Small intestine (tissue), 7 donors: ENCODE measurements around the gene CMIP. TPM values are rescaled to one million over a fixed set of nuclear protein-coding genes. Genes with fewer than 3 reads are reported as not detected.

Experiments
- DNase-seq, 2 donors: peaks; one replicate each; pipeline versions ENCODE4 v3.0.0 to v3.0.0-alpha.2; 2013
- FAIRE-seq: peaks from 2 replicates; lab custom pipeline; 2012; peaks lifted over from hg19 to GRCh38; lab: Jason Lieb, UNC
- H3K27ac ChIP-seq, 3 donors: one replicate each; pipeline ENCODE4 v1.5.1; 2013; ENCODE audit warnings: low read length in 2 of 3, mild to moderate bottlenecking in 2 of 3, control low read depth in 1 of 3, inconsistent platforms in 1 of 3, low read depth in 1 of 3, moderate library complexity in 1 of 3
- H3K27me3 ChIP-seq, 3 donors: one replicate each; pipeline ENCODE4 v1.6.1; 2013; ENCODE audit warnings: low read length in 3 of 3, inconsistent platforms in 1 of 3; ENCODE audit not compliant: control insufficient read depth in 3 of 3, insufficient read depth in 3 of 3
- H3K36me3 ChIP-seq, 3 donors: one replicate each; pipeline ENCODE4 v1.6.1; 2013; ENCODE audit warnings: low read length in 3 of 3, inconsistent platforms in 1 of 3, low read depth in 1 of 3, mild to moderate bottlenecking in 1 of 3, moderate library complexity in 1 of 3; ENCODE audit not compliant: control insufficient read depth in 3 of 3, insufficient read depth in 2 of 3
- H3K4me1 ChIP-seq, 3 donors: one replicate each; pipeline ENCODE4 v1.6.1; 2013; ENCODE audit warnings: low read length in 2 of 3, inconsistent platforms in 1 of 3, low read depth in 1 of 3, mild to moderate bottlenecking in 1 of 3, moderate library complexity in 1 of 3; ENCODE audit not compliant: control insufficient read depth in 3 of 3, insufficient read depth in 2 of 3
- H3K4me3 ChIP-seq, 3 donors: one replicate each; pipeline ENCODE4 v1.5.1; 2013; ENCODE audit warnings: low read length in 3 of 3, control low read depth in 1 of 3, inconsistent platforms in 1 of 3, low read depth in 1 of 3, mild to moderate bottlenecking in 1 of 3, moderate library complexity in 1 of 3
- H3K9me3 ChIP-seq, 2 donors: one replicate each; pipeline ENCODE4 v1.6.1; 2013; ENCODE audit warnings: low read depth in 1 of 2, low read length in 1 of 2; ENCODE audit not compliant: control insufficient read depth in 2 of 2, insufficient read depth in 1 of 2
- WGBS, 3 donors: extraction: QIAGEN DNeasy Blood & Tissue Kit; methylation state at CpG; one replicate each; pipeline ENCODE4 v1.1.7; 2013; 5-methylcytosine and 5-hydroxymethylcytosine counted together
- polyA plus RNA-seq, 4 donors: library from polyadenylated mRNA; stranded (reverse) in 3 of 4; unstranded in 1 of 4; fragments of 200-250 nt in 3 of 4; fragments of 120-200 nt in 1 of 4; gene quantifications; one replicate each; pipeline versions ENCODE4 v1.2.1 to v1.2.3, GENCODE V29; 2013
- donor health status: healthy with polysubstance abuse.
- donor health status: control.
- donor health status: control.
- donor health status: Bipolar disorder and iron deficiency.
- donor health status: healthy.

The CMIP gene
- polyA plus RNA-seq, 4 donors, result 43.8 to 74.7 (median 55.7) TPM

DNA sequence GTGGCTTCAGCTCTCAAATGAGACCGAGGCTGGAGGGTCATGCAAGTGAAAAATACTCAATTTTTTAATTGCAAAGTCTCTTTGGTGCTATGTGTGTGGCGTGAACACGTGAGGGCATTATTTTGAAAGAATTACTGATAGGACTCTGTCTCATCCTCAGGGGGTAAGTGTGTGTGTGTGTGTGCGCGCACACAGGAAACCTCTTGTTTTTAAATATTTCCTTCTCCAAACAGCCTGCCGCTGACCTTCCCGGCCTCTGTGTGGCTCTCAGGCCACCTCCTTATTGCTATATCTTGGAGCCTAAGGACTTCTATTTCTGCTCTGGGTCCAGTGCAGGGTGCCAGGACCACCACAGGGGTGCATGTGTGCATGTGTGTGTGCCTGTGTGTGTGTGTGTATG is 99.7 kb downstream of the CMIP start:
- Histone ChIP-seq H3K4me1 (peaks cover 14 to 61% (median 16%) of the 10 kb centered on the region in 3 donors), H3K27ac (peak overlapping the region in 1 of 3 donors; percentile 28)
- WGBS, 3 donors, result 58 to 80% (median 75%) methylated on average over 7 of the region's 7 CpGs

GRCh38 chr16:81544700-81545271 is 100.2 kb downstream of the CMIP start:
- Histone ChIP-seq H3K27me3 (no peaks in the 10 kb centered on the region), H3K4me1 (peaks cover 16 to 66% (median 20%) of the 10 kb centered on the region in 3 donors), H3K9me3 (peaks cover 0 to 4% of the 10 kb centered on the region in 2 donors), H3K36me3 (peaks cover 0 to 53% (median 0%) of the 10 kb centered on the region in 3 donors), H3K27ac (peak overlapping the region in 1 of 3 donors; percentile 28), H3K4me3 (no peak overlapping the region)
- WGBS, 3 donors, result 47 to 57% (median 49%) methylated on average over 9 of the region's 9 CpGs
- no peak for DNase-seq
- FAIRE-seq, result no peak

More for the DNA sequence above, 99.7 kb downstream of the CMIP start:
- DNase-seq, result no peak
- Histone ChIP-seq H3K9me3 (no peaks in the 10 kb centered on the region), H3K27me3 (no peaks in the 10 kb centered on the region), H3K4me3 (no peak overlapping the region), H3K36me3 (peaks cover 0 to 55% (median 0%) of the 10 kb centered on the region in 3 donors)
- no peak for FAIRE-seq

GRCh38 chr16:81545470-81546250 is 101.1 kb downstream of the CMIP start:
- 89 to 91% (median 91%) methylated on average over 25 of the region's 25 CpGs for WGBS, 3 donors
- Histone ChIP-seq H3K36me3 (peaks cover 0 to 55% (median 0%) of the 10 kb centered on the region in 3 donors), H3K4me1 (peaks cover 21 to 75% (median 25%) of the 10 kb centered on the region in 3 donors), H3K27me3 (no peaks in the 10 kb centered on the region), H3K9me3 (peaks cover 0 to 7% of the 10 kb centered on the region in 2 donors), H3K27ac (no peak overlapping the region), H3K4me3 (no peak overlapping the region)
- DNase-seq (no peak), FAIRE-seq (no peak)

DNA sequence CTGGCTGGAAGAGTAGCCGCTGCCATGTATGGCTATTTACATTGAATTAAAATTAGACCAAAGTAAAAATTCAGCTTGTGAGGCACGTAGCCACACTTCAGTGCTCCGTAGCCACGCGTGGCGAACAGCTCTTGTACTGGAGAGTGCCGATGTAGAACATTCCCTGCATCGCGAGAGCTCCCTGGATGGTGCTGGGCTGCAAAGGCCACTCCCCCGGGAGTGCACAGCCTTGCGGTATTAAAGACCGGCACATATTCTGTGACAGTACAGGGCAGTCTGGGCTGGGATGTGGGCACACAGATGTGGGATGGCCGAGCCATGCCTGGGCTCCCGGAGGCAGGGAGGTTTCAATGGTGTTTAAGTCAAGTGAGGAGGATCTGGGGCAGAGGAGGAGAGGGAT is 102.2 kb downstream of the CMIP start:
- H3K27ac ChIP-seq, result no peak overlapping the region
- DNase-seq, result no peak
- H3K36me3 ChIP-seq, result peaks cover 0 to 63% (median 0%) of the 10 kb centered on the region in 3 donors
- no peak for FAIRE-seq
- H3K9me3 ChIP-seq, result peaks cover 0 to 7% of the 10 kb centered on the region in 2 donors
- WGBS, 3 donors, result 89 to 92% (median 90%) methylated on average over 14 of the region's 14 CpGs
- H3K4me1 ChIP-seq, result peaks cover 21 to 76% (median 32%) of the 10 kb centered on the region in 3 donors
- no peaks in the 10 kb centered on the region for H3K27me3 ChIP-seq
- no peak overlapping the region for H3K4me3 ChIP-seq

- Histone ChIP-seq H3K9me3 (peaks cover 0 to 9% of the 10 kb centered on the region in 2 donors), H3K36me3 (peaks cover 0 to 67% (median 0%) of the 10 kb centered on the region in 3 donors), H3K4me3 (no peak overlapping the region), H3K27ac (peak overlapping the region; percentile 17 to 39 (median 19)), H3K4me1 (peaks cover 24 to 70% (median 38%) of the 10 kb centered on the region in 3 donors), H3K27me3 (no peaks in the 10 kb centered on the region)
- FAIRE-seq, result no peak
- DNase-seq, result no peak
- 80 to 85% (median 80%) methylated on average over 14 to 15 of the region's 15 CpGs for WGBS, 3 donors
Measured at GRCh38 chr16:81547194-81547938, 102.8 kb downstream of the CMIP start.

DNA sequence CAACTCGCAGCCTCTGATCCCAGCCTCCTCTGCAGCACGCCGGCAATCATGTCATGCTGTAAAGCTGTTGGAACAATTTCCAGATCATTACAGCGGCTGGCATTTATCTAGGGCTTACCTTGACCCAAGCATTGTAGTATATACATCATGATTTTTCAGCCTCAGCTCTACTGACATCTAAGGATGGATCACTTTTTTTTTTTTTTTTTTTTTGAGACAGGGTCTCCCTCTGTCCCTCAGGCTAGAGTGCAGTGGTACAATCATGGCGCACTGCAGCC is 103.3 kb downstream of the CMIP start:
- Histone ChIP-seq H3K27ac (peak overlapping the region; percentile 12 to 97 (median 19)), H3K9me3 (peaks cover 0 to 12% of the 10 kb centered on the region in 2 donors), H3K27me3 (no peaks in the 10 kb centered on the region), H3K4me3 (no peak overlapping the region), H3K36me3 (peaks cover 0 to 67% (median 0%) of the 10 kb centered on the region in 3 donors), H3K4me1 (peaks cover 24 to 68% (median 42%) of the 10 kb centered on the region in 3 donors)
- WGBS, 3 donors, result 41 to 69% (median 56%) methylated on average over 5 of the region's 5 CpGs
- no peak for FAIRE-seq
- DNase-seq, result peak in 1 of 2 donors; percentile 56

GRCh38 chr16:81548551-81548875 is 103.9 kb downstream of the CMIP start:
- 65 to 79% (median 66%) methylated on average over 3 of the region's 3 CpGs for WGBS, 3 donors

DNA sequence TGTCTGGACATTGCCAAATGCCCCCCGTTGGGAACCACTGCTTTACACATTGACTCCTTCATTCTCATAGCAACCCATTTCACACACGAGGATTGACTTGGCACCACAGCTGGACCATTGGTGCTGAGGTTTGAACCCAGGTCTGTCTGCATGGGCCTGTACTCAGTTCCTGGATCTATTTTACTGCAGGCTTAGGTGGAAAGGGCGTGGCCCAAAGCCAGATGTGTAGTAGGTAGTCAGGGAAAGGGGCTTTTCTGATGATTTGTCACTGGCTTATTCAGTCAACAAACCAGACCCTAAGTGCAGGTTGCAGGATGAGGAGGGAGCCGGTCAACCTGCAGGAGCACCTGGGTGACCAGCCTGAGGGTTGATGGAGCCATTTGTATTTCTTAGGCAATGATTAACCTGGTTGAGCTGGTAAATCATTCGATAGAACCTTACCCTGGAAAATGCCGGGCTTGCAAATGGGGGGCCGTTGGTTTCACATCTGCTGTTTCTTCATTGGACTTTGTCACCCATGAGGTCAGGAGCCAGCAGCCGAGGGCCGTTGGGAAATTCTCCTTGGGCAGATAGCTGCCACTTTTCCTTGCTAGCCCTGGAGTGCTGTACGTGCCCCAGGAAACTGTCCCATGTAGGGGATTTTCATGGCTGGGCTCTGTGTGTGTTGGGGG is 104.4 kb downstream of the CMIP start:
- Histone ChIP-seq H3K27me3 (no peaks in the 10 kb centered on the region), H3K4me3 (no peak overlapping the region), H3K36me3 (peaks cover 0 to 72% (median 0%) of the 10 kb centered on the region in 3 donors), H3K4me1 (peaks cover 31 to 68% (median 38%) of the 10 kb centered on the region in 3 donors), H3K9me3 (peaks cover 0 to 12% of the 10 kb centered on the region in 2 donors), H3K27ac (peak overlapping the region; percentile 87 to 97 (median 93))
- DNase-seq (peak; percentile 96 to 98), FAIRE-seq (no peak)
- WGBS, 3 donors, result 20 to 57% (median 24%) methylated on average over 10 of the region's 10 CpGs

More at GRCh38 chr16:81548551-81548875, 103.9 kb downstream of the CMIP start:
- Histone ChIP-seq H3K9me3 (peaks cover 0 to 12% of the 10 kb centered on the region in 2 donors), H3K27ac (peak overlapping the region; percentile 60 to 97 (median 61)), H3K4me1 (peaks cover 29 to 68% (median 39%) of the 10 kb centered on the region in 3 donors), H3K36me3 (peaks cover 0 to 69% (median 0%) of the 10 kb centered on the region in 3 donors), H3K27me3 (no peaks in the 10 kb centered on the region), H3K4me3 (no peak overlapping the region)
- FAIRE-seq (no peak), DNase-seq (no peak)
